ENCODE results near the gene HSD17B3. TPM values are rescaled to one million over a fixed set of nuclear protein-coding genes. Genes with fewer than 3 reads are reported as not detected.

The HSD17B3 gene
- total and polyA plus RNA-seq, 2 of the 13 experiments (the other 11 are each of a cell fraction or from before 2014, with no cell fraction given), result 0.12 TPM; not detected in 1

DNA sequence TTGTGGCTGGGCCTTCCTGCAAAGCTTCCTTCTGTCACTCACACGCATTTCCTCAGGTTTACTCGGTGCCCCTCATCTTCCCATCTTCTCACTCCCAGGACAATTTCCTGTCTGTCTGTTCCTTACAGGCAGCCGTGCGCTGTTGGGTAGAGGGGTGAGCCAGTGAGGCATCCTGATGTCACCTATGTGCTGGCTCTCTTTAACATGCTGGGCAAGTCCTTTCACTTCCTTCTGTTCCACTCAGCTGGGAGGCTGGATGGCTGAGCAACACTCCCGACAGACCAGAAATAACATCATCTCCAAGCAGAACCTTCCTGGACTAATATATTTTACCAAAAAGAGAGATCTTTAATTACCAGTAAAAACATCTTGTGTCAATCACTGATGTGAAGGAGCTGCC is 103.0 kb downstream of the HSD17B3 start:
- Histone ChIP-seq H4K20me1 (ENCODE audit: insufficient read depth, low read length) (no peaks in the 10 kb centered on the region), H3K4me1 (ENCODE audit: insufficient read depth, low read length) (no peaks in the 10 kb centered on the region), H3K4me2 (ENCODE audit: low read depth, low read length) (no peak overlapping the region), H3K4me3 (replicated peaks in 1 of 3; ENCODE audit: insufficient read depth in 1 of 3, low read depth in 2 of 3, low read length in 3 of 3) (no peak overlapping the region), H3K9me3 (ENCODE audit: low read length) (no peaks in the 10 kb centered on the region), H2AFZ (ENCODE audit: low read length) (no peak overlapping the region), H3K27ac (ENCODE audit: extremely low read length, insufficient read depth, low read length) (no peak overlapping the region), H3K36me3 (replicated peaks in 1 of 2; ENCODE audit: control insufficient read depth in 1 of 2, insufficient read depth in 2 of 2, low read length in 2 of 2) (no peaks in the 10 kb centered on the region), H3K27me3 (ENCODE audit: control insufficient read depth in 1 of 2, insufficient read depth in 2 of 2, low read length in 2 of 2) (peaks cover 1 to 40% of the 10 kb centered on the region in 2 experiments; a peak in 3 of 5 replicates), H3K9ac (ENCODE audit: insufficient read depth, low read depth, low read length) (no peak overlapping the region), H3K79me2 (ENCODE audit: insufficient read depth, low read length) (no peaks in the 10 kb centered on the region)
- in situ Hi-C loops (cut with HindIII; ENCODE audit: extremely low pct_ligation_motif_present, low pct_unique_long_range_greater_than_20kb) (no loop called here), intact Hi-C loops (cut with micrococcal nuclease; ENCODE audit: unreplicated experiment) (no loop called here)
- no TSS peak for BruUV-seq (replicated peaks)
- TF ChIP-seq ZNF432 (CRISPR knock-in tag; IDR thresholded peaks at IDR 0.05; ENCODE audit: borderline replicate concordance) (no peak), ETV6 (CRISPR knock-in tag; conservative IDR thresholded peaks at IDR 0.05) (no peak), IRF2 (CRISPR knock-in tag; IDR thresholded peaks at IDR 0.05) (no peak), ZNF792 (CRISPR knock-in tag; IDR thresholded peaks at IDR 0.05) (no peak), TOPORS (CRISPR knock-in tag; IDR thresholded peaks at IDR 0.05) (no peak), RARG (CRISPR knock-in tag; IDR thresholded peaks at IDR 0.05; ENCODE audit: low read depth) (no peak)
- TF ChIP-seq, protein P1, sequence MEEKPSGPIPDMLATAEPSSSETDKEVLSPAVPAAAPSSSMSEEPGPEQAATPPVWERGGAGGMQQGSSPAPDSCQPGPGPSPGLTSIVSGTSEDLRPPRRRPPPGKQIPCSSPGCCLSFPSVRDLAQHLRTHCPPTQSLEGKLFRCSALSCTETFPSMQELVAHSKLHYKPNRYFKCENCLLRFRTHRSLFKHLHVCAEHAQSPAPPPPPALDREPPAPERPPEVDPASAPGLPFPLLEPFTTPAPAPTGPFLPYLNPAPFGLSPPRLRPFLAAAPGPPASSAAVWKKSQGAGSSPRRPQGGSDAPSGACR (CRISPR knock-in tag; IDR thresholded peaks at IDR 0.05), result no peak
- TF ChIP-seq, protein P2, sequence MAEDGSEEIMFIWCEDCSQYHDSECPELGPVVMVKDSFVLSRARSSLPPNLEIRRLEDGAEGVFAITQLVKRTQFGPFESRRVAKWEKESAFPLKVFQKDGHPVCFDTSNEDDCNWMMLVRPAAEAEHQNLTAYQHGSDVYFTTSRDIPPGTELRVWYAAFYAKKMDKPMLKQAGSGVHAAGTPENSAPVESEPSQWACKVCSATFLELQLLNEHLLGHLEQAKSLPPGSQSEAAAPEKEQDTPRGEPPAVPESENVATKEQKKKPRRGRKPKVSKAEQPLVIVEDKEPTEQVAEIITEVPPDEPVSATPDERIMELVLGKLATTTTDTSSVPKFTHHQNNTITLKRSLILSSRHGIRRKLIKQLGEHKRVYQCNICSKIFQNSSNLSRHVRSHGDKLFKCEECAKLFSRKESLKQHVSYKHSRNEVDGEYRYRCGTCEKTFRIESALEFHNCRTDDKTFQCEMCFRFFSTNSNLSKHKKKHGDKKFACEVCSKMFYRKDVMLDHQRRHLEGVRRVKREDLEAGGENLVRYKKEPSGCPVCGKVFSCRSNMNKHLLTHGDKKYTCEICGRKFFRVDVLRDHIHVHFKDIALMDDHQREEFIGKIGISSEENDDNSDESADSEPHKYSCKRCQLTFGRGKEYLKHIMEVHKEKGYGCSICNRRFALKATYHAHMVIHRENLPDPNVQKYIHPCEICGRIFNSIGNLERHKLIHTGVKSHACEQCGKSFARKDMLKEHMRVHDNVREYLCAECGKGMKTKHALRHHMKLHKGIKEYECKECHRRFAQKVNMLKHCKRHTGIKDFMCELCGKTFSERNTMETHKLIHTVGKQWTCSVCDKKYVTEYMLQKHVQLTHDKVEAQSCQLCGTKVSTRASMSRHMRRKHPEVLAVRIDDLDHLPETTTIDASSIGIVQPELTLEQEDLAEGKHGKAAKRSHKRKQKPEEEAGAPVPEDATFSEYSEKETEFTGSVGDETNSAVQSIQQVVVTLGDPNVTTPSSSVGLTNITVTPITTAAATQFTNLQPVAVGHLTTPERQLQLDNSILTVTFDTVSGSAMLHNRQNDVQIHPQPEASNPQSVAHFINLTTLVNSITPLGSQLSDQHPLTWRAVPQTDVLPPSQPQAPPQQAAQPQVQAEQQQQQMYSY (CRISPR knock-in tag; IDR thresholded peaks at IDR 0.05), result no peak
- WGBS (ENCODE audit: low lambda C conversion rate), result 29% methylated on average over 5 of the region's 5 CpGs
- ChIA-PET CTCF (ENCODE audit: low intra/inter-chr PET ratio, low total read pairs) (no interaction called here), POLR2A (no interaction called here)
- no peak for FAIRE-seq
- no peak for ATAC-seq
- no peak for DNase-seq (ENCODE audit: low spot score)

All from HepG2 (cell line).